ENCODE data around the gene HLA-G. TPM values are rescaled to one million over a fixed set of nuclear protein-coding genes. Genes with fewer than 3 reads are reported as not detected.
A peak's percentile ranks its signal among the peaks of the same experiment; 100 is the strongest.

The HLA-G gene
- total RNA-seq, 1 donor: 0.63 TPM

DNA sequence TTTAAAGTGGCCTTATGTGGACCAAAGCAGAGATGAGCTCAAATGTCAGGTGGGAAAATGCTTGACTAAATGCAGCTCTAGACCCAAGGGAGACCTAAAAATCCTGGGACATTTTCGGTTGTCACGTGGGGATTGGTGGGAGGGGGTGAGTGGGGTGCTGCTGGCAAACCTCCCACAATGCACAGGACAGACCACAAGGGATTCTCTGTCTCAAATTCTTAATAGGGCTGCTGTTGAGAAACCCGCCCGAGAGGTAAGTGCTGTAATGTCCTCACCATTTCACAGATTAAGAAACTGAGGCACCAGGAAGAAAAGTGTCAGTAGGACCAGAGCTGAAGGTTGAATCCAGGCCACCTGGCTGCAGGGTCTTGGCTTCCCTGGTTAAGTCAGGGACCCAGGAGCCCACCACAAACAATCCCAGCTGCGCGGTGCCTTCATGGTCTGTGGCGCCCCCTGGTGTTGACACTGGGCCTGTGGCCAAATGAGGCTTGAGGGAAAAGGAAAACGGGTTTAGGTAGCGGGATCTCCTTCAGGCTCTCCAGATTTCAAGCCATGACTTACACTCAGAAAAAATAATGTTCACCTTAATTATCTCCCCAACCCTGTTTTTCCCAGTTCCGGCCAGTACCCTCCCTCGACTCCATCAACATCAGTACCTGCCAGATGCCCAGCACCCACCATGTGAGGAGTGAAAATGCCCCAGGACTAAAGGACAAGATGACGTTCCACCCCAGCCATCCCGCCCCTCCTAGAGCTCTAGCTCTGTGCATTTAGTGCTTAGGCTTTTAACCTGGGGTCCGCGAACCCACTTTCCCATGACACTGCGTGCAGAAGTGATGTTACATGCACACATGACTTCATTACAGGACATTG is 7.2 kb downstream of the HLA-G start:
- H3K4me1 ChIP-seq (ENCODE audit: insufficient read depth, low read length): no peaks in the 10 kb centered on the region
- H3K4me3 ChIP-seq (ENCODE audit: low read length): no peak overlapping the region
- peaks cover 52% of the 10 kb centered on the region for H3K27me3 ChIP-seq (ENCODE audit: insufficient read depth, low read length)
- H3K9me3 ChIP-seq (ENCODE audit: low read depth, low read length): no peaks in the 10 kb centered on the region

DNA sequence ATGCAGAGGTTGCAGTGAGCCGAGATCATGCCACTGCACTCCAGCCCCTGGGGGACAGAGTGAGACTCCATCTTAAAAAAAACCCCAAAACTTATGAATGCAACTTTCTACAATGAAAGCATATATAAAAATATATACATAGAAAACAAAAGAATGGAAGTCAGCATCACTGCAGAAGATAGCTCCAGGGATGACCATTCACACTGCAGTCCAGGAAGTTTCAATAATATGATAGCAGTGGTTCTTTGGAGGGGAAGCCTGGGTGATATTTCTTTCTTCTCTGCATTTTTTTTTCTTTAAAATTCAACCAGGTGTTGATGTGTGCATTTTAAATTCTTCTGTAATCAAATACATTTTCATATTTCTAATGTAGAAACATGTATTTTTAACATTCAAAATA is 12.3 kb downstream of the HLA-G start:
- Histone ChIP-seq H3K4me3 (ENCODE audit: low read length) (no peak overlapping the region), H3K4me1 (ENCODE audit: insufficient read depth, low read length) (no peaks in the 10 kb centered on the region), H3K9me3 (ENCODE audit: low read depth, low read length) (no peaks in the 10 kb centered on the region), H3K27me3 (ENCODE audit: insufficient read depth, low read length) (peaks cover 72% of the 10 kb centered on the region)

DNA sequence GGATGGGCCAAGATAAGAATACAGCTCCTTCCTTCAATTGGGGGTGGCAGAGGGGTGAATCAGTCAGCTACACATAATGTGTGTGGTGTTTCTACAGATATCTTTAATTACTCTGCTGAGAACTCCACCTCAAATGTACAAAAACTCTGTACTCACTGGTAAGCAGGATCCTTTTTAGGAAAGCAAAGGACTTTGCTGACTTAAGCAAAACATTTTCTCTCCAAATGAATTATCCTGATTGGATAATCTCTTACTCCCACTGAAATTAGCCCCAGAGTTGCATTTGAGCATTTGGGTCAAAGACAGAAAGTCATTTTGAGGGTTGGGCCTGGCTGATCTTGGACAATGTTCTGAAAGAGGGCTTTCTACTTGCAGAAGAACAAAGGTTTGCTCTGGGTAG is 13.4 kb downstream of the HLA-G start:
- peaks cover 71% of the 10 kb centered on the region for H3K27me3 ChIP-seq (ENCODE audit: insufficient read depth, low read length)
- H3K4me3 ChIP-seq (ENCODE audit: low read length): no peak overlapping the region

DNA sequence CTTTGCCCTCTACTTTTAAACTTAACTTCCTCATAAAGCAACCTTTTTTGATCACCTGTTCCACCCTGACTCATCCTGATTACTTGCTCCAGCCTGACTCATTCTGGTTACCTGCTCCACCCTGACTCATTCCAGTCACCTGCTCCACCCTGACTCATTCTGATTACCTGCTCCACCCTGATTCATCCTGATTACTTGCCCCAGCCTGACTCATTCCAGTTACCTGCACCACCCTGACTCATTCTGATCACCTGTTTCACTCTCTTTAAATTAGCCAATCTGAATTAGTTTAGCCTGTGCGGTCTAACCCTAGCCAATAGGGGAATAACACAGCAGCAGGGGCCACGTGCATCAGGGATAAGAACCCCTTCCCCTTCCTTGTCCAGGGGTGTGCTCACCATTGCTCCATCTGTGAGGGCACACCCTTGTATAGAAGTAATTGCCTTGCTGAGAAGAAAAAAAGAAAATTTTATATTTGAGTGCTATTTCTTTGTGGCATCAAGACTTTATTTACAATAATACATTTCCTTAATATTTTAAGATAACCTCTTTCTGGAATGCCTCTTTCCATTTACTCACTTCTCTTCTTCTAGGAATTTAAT is 17.9 kb downstream of the HLA-G start:
- peaks cover 7% of the 10 kb centered on the region for H3K4me1 ChIP-seq (ENCODE audit: insufficient read depth, low read length)
- no peak overlapping the region for H3K4me3 ChIP-seq (ENCODE audit: low read length)
- no peaks in the 10 kb centered on the region for H3K9me3 ChIP-seq (ENCODE audit: low read depth, low read length)
- peaks cover 77% of the 10 kb centered on the region for H3K27me3 ChIP-seq (ENCODE audit: insufficient read depth, low read length)

More for the DNA sequence above, 13.4 kb downstream of the HLA-G start:
- no peaks in the 10 kb centered on the region for H3K4me1 ChIP-seq (ENCODE audit: insufficient read depth, low read length)
- no peaks in the 10 kb centered on the region for H3K9me3 ChIP-seq (ENCODE audit: low read depth, low read length)

DNA sequence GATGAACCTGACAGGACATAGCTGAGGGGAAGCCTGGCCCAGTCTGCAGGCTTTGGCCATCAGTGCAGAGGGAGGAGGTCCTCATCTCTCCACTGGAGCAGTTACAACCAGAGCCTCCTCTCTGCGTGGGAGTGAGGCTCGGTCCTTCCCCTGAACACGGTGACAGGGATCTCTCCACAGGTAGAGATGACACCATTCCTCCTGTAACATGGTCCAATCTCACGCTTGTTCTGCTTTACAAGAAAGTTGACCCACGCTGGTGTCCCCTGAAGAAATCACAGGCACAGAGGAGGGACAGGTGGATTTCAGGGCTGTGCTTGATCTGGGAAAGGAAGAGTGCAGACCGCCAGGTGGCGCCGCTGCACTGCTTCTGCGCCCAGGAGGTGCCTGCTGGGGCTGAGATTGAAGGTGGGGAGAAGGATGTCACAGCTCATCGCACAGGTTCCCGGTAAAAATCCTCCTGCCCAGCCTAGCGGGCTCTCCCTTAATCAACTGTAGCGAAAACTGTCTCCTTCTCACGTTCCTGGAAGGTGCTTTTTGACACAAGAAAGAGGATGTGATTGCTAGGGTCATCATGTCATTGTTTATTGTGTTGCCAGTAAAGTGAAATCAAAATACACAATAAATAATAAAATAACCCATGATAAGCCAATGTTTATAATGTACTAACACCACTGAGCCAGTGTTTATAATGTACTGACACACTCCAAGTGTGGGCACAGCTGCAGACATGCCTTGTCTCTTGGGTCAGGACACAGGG is 20.4 kb downstream of the HLA-G start:
- peaks cover 69% of the 10 kb centered on the region for H3K27me3 ChIP-seq (ENCODE audit: insufficient read depth, low read length)
- H3K4me3 ChIP-seq (ENCODE audit: low read length): no peak overlapping the region
- H3K4me1 ChIP-seq (ENCODE audit: insufficient read depth, low read length): peaks cover 7% of the 10 kb centered on the region
- H3K9me3 ChIP-seq (ENCODE audit: low read depth, low read length): no peaks in the 10 kb centered on the region

DNA sequence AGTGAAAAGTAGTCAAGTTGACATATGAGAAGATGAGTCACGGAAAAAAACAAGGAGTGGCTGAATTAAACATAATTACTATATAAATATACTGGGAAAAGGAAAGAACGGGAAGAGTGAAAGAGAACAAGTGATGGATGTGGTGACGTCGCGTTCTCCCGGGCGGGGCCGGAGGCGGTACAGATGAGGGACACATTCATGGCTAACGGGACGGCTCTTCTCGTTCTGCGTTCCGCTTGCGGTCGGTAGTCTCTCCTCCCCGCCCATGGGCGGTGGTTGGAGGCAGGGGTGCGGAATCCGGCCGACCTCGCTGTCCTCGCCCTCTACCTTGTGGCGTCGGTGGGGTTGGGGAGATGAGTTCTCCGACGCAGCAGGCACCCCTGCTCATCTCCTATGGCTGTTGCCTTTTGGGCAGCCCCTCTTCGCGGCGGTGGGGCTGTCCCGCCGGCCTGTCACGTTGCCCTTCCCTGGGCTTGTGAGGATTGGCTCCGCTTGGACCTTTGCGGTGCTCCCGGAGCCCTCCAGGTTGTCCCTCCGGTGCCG is 22.5 kb downstream of the HLA-G start:
- Histone ChIP-seq H3K4me1 (ENCODE audit: insufficient read depth, low read length) (peaks cover 7% of the 10 kb centered on the region), H3K4me3 (ENCODE audit: low read length) (peak overlapping the region; percentile 15), H3K27me3 (ENCODE audit: insufficient read depth, low read length) (peaks cover 60% of the 10 kb centered on the region), H3K9me3 (ENCODE audit: low read depth, low read length) (no peaks in the 10 kb centered on the region)

DNA sequence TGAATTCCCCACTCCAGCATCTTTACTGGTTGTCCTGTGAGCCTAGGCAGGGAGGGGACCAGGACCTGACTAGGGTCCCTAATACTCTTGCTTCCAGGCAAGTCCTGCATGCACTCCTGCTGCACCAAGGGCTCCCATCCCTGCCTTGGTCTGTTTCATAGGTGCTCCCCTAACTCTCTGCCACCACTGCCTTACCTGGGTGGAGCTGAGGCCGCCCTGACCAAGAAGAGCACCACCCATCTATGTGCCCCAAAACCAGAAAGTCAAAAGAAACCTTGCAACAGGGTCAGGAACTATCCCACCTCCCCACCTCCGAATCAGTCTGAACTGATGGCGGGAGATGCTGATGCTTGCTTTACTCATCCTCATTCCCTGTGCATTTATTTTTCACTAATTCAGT is 23.6 kb downstream of the HLA-G start:
- Histone ChIP-seq H3K9me3 (ENCODE audit: low read depth, low read length) (no peaks in the 10 kb centered on the region), H3K4me3 (ENCODE audit: low read length) (no peak overlapping the region), H3K4me1 (ENCODE audit: insufficient read depth, low read length) (peaks cover 7% of the 10 kb centered on the region), H3K27me3 (ENCODE audit: insufficient read depth, low read length) (peaks cover 57% of the 10 kb centered on the region)

DNA sequence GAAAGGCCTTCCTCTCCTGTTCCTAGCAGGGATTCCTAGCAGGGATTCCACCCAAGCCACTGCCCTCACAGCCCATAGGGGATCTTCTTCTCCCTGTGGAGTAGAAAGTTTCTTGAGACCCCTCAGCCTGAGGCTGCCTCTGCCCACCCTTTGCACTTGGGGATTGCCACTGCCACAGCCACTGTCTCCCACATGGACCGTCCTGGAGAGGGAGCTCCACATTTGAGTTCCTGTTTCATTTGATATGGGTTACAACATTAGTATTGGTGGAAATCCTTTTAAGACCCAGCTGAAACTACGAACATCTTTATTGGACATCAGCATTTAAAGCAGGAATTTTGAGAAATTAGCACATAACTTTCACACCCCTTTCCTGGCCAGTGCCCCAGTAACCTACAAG is 25.6 kb downstream of the HLA-G start:
- Histone ChIP-seq H3K4me3 (ENCODE audit: low read length) (no peak overlapping the region), H3K9me3 (ENCODE audit: low read depth, low read length) (no peaks in the 10 kb centered on the region), H3K27me3 (ENCODE audit: insufficient read depth, low read length) (peaks cover 64% of the 10 kb centered on the region), H3K4me1 (ENCODE audit: insufficient read depth, low read length) (peaks cover 7% of the 10 kb centered on the region)

DNA sequence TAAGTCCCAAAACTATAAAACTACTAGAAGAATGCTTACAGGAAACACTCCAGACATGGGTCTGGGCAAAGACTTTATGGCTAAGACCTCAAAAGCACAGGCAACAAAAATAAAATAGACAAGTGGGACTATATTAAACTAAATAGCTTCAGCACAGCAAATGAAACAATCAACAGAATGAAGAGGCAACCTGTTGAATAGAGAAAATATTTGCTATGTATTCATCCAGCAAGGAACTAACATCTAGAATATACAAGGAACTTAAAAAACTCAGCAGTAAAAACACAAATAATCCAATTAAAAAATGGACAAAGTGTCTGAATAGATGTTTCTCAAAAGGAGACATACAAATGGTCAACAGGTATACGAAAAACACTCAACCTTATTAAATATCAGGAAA is 30.4 kb downstream of the HLA-G start:
- Histone ChIP-seq H3K27me3 (ENCODE audit: insufficient read depth, low read length) (peaks cover 46% of the 10 kb centered on the region), H3K4me3 (ENCODE audit: low read length) (no peak overlapping the region), H3K4me1 (ENCODE audit: insufficient read depth, low read length) (no peaks in the 10 kb centered on the region), H3K9me3 (ENCODE audit: low read depth, low read length) (no peaks in the 10 kb centered on the region)

DNA sequence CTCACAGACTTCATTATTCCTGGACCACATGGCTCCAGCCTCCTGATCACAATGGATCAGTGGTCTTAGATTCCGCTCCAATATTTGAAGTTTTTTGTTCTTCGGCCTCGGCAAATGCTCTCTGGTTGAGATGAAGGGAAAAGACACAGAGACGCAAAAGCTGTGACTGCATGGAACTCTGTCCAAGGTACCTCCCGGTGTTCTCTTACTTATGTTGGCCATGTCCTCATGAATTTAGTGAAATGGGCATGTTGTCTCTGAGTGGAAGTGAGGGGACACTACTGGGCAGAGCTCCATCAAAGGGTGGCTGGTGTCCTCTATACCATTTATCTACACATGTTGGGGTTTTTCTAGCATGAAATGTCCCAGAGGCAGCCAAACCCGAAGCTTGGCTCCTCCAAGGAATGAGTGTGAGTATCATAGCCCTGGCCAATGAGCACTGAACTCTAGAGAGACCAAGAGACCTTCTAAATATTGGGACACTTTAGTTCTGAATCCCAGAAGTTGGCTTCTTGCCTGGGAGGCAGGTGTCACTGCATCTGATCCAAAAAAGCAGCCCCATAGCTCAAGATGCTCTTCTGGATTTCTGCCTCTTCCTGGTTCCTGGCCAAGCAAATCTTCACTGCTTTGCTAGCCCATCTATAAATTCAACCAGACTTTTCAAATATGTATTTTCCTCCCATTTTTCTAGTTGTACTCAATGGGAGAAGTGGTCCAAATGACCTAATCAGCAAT is 34.1 kb downstream of the HLA-G start:
- H3K4me1 ChIP-seq (ENCODE audit: insufficient read depth, low read length): no peaks in the 10 kb centered on the region
- no peaks in the 10 kb centered on the region for H3K9me3 ChIP-seq (ENCODE audit: low read depth, low read length)
- H3K27me3 ChIP-seq (ENCODE audit: insufficient read depth, low read length): peaks cover 41% of the 10 kb centered on the region
- no peak overlapping the region for H3K4me3 ChIP-seq (ENCODE audit: low read length)

DNA sequence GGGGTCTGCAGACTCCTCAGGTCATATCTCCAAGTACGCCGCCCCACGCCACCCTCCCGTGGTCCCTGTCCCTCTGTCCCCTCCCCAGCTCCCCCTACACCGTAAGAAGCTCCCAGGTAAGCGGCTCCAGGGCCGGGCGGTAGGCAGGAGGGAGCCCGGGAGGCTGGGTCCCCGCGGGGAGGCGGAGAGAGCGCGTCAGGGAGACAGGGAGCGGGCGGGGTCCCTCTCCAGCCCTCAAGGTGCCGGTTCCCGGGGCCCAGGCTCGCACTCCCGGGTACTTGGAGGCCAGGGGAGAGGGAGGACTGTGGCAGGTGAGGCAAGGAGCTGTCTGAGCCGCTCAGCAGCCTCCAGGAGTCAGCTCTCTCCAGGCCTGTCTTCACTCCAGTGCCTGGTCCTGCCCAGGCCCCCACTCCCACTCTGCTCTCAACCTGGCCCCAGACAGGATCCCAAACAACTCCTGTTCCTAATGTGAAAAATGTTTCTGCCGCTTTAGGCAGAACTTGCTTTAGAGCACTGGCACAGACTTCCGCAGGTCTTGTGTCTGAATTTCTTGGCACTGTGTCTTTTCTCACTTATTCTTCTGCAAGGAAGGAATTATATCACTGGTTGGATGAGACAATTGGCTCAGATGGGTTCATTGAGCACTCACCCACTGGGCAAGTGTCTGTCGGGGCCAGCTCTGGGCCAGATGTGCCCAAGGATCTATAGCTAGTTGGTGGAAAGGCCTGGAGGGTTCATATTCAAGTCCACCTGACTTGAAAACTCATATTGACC is 36.6 kb downstream of the HLA-G start:
- H3K9me3 ChIP-seq (ENCODE audit: low read depth, low read length): no peaks in the 10 kb centered on the region
- H3K4me3 ChIP-seq (ENCODE audit: low read length): no peak overlapping the region
- H3K27me3 ChIP-seq (ENCODE audit: insufficient read depth, low read length): peaks cover 25% of the 10 kb centered on the region
- no peaks in the 10 kb centered on the region for H3K4me1 ChIP-seq (ENCODE audit: insufficient read depth, low read length)

DNA sequence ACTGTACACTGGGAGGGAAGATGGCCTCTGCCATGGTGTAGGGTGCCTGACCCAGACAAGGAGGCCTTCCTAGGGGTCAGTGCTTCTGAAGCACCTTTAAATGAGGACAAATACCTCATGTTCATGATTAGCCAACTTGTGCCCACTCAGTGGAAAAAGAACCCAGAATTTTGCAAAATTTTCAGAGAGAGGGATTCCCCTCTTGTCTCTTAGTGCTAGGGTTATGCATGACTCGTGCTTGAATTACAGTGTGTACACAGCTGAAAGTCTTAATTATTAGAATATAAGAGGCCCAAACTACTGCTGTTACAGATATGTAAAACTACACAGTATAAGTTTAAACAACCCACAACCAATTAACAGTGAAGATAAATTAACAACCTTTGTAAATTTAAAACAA is 38.0 kb downstream of the HLA-G start:
- Histone ChIP-seq H3K4me3 (ENCODE audit: low read length) (no peak overlapping the region), H3K4me1 (ENCODE audit: insufficient read depth, low read length) (no peaks in the 10 kb centered on the region), H3K9me3 (ENCODE audit: low read depth, low read length) (no peaks in the 10 kb centered on the region), H3K27me3 (ENCODE audit: insufficient read depth, low read length) (peaks cover 23% of the 10 kb centered on the region)

DNA sequence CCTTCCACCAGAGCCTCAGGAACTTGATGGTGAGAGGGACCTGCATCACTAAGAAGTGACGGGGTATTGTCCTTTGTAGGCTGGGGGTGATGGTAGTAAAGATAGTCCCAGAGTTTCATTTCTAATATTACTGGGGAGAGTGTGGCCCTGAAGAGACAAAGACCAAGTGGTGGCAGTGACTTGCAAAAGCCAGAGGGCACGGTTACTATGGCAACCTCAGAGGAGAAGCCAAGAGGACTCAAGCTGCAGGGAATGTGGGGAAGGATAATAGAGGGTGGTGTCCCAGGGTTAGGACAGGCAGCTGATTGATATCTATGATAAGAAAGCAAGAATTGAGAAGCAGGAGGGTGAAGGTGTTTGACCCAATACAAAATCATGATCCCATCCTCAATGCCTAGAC is 42.5 kb downstream of the HLA-G start:
- Histone ChIP-seq H3K27me3 (ENCODE audit: insufficient read depth, low read length) (peaks cover 3% of the 10 kb centered on the region), H3K4me3 (ENCODE audit: low read length) (no peak overlapping the region), H3K9me3 (ENCODE audit: low read depth, low read length) (no peaks in the 10 kb centered on the region), H3K4me1 (ENCODE audit: insufficient read depth, low read length) (no peaks in the 10 kb centered on the region)

DNA sequence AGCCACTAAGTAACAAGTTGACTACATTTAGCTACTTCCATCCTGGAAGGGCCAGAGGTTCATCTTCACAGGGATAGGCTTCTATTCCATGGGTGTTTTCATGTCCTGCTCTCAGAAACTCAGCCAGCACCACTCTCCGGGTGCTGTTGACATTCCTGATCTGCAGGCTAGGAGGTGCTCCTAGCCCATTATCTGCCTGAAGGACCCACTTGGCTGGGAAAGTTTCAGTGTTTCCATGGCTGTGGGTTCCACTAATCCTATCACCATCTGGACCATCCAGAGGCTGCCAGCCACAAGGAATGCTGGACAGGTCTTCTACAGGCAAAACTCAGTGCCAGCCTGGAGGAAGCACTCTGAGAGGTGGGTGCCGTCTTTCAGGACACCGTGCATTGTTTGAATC is 45.2 kb downstream of the HLA-G start:
- no peaks in the 10 kb centered on the region for H3K27me3 ChIP-seq (ENCODE audit: insufficient read depth, low read length)
- no peak overlapping the region for H3K4me3 ChIP-seq (ENCODE audit: low read length)
- H3K4me1 ChIP-seq (ENCODE audit: insufficient read depth, low read length): no peaks in the 10 kb centered on the region
- H3K9me3 ChIP-seq (ENCODE audit: low read depth, low read length): no peaks in the 10 kb centered on the region

Measured in mononuclear cell (primary cell).